ENCODE measurements around the gene ACVR1B. TPM values are rescaled to one million over a fixed set of nuclear protein-coding genes. Genes with fewer than 3 reads are reported as not detected.

The ACVR1B gene
- polyA plus RNA-seq, 1 donor, result 52.6 TPM

GRCh38 chr12:51941604-51942003, 9.9 kb upstream of the ACVR1B start:
- no peak for DNase-seq

GRCh38 chr12:51942056-51942455, 9.4 kb upstream of the ACVR1B start:
- DNase-seq, result no peak

GRCh38 chr12:51942501-51943000, 8.9 kb upstream of the ACVR1B start:
- DNase-seq, result no peak

GRCh38 chr12:51943346-51943745, 8.2 kb upstream of the ACVR1B start:
- DNase-seq, result no peak

GRCh38 chr12:51944608-51945233, 6.8 kb upstream of the ACVR1B start:
- no peak for DNase-seq

- no peak for DNase-seq
Observed at GRCh38 chr12:51947246-51947996, 4.1 kb upstream of the ACVR1B start.

GRCh38 chr12:51948066-51948465, 3.4 kb upstream of the ACVR1B start:
- DNase-seq, result no peak

GRCh38 chr12:51949342-51950030, 2.0 kb upstream of the ACVR1B start:
- DNase-seq, result no peak

GRCh38 chr12:51950682-51951198, 759 bp upstream of the ACVR1B start:
- DNase-seq, result no peak

- no peak for DNase-seq
Observed at GRCh38 chr12:51951843-51952722, 584 bp downstream of the ACVR1B start.

- no peak for DNase-seq
Observed at GRCh38 chr12:51953089-51953488, 1.6 kb downstream of the ACVR1B start.

GRCh38 chr12:51953864-51954263, 2.4 kb downstream of the ACVR1B start:
- DNase-seq, result no peak

- DNase-seq, result no peak
Observed at GRCh38 chr12:51954561-51955361, 3.3 kb downstream of the ACVR1B start.

GRCh38 chr12:51955702-51956101, 4.2 kb downstream of the ACVR1B start:
- DNase-seq, result no peak

GRCh38 chr12:51958542-51958941, 7.0 kb downstream of the ACVR1B start:
- no peak for DNase-seq

GRCh38 chr12:51959211-51959610, 7.7 kb downstream of the ACVR1B start:
- no peak for DNase-seq

GRCh38 chr12:51959921-51960320, 8.4 kb downstream of the ACVR1B start:
- no peak for DNase-seq

- no peak for DNase-seq
Observed at GRCh38 chr12:51960488-51960887, 9.0 kb downstream of the ACVR1B start.

- DNase-seq, result no peak
Observed at GRCh38 chr12:51960890-51961289, 9.4 kb downstream of the ACVR1B start.

- no peak for DNase-seq
Observed at GRCh38 chr12:51961834-51962233, 10.3 kb downstream of the ACVR1B start.

- no peak for DNase-seq
Observed at GRCh38 chr12:51962737-51963136, 11.2 kb downstream of the ACVR1B start.
